ENCODE results near the gene FRK.

FRK gene

DNA sequence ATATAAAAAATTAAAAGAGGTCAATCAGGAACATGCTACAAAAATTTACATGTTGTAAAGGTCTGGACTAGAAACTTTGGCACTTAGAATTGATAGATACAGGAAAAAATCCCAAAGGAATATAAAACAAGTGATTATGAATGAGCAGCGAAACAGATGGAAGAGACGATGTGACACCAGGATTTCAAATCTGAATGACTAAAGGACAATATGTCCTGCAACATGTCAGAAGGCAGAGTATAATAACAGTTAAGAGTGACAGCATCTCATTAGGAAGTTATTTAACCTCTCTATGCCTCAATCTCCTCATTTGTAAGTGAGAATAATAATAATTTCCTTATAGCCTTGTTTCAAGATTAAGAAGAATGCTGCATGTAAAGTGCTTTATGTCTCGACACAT, 50.3 kb downstream of the FRK start:
- no peaks in the 10 kb centered on the region for H3K9me3 Mint-ChIP-seq
- ATAC-seq (no peak), DNase-seq (no peak)
- peaks cover 13% of the 10 kb centered on the region for H3K4me1 Mint-ChIP-seq
- H3K27me3 Mint-ChIP-seq = peaks cover 32% of the 10 kb centered on the region
- no peak overlapping the region for H3K4me3 Mint-ChIP-seq
- no peak overlapping the region for H3K27ac Mint-ChIP-seq

DNA sequence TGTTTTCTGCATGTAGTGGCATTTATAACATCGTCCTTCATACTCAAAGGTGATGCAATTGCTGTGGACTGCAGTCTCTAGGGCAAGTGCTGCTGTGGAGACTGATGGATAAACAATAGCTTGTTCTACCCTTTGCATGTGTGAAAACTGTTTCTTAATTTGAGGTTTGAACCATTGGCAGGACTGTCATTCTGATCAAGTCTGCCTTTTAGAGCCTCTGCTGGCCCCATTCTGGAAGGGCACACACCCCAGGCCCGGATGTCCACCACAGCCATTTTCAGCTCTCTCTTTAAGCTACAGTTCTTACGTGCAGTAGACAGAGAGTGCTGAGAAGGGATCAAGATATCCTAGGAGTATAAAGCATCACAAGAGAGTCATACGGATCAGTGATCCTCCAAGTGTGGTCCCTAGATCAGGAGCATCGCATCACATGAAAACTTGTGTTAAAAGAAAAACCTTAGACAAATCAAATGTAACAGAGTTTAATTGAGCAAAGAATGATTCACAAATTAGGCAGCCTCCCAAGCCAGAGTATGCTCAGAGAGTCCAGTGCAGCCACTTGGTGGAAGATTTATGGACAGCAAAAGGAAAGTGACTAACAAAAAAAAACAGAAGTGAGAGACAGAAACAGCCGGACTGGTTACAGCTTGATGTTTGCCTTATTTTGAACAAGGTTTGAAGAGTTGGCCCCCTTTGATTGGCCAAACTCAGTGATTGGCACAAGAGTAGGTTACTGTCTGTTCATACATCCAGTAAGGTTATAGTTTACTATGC, 52.0 kb downstream of the FRK start:
- no peak for DNase-seq
- peaks cover 13% of the 10 kb centered on the region for H3K4me1 Mint-ChIP-seq
- no peak overlapping the region for H3K27ac Mint-ChIP-seq
- H3K4me3 Mint-ChIP-seq = no peak overlapping the region
- ATAC-seq = no peak
- H3K9me3 Mint-ChIP-seq = no peaks in the 10 kb centered on the region
- peaks cover 29% of the 10 kb centered on the region for H3K27me3 Mint-ChIP-seq

DNA sequence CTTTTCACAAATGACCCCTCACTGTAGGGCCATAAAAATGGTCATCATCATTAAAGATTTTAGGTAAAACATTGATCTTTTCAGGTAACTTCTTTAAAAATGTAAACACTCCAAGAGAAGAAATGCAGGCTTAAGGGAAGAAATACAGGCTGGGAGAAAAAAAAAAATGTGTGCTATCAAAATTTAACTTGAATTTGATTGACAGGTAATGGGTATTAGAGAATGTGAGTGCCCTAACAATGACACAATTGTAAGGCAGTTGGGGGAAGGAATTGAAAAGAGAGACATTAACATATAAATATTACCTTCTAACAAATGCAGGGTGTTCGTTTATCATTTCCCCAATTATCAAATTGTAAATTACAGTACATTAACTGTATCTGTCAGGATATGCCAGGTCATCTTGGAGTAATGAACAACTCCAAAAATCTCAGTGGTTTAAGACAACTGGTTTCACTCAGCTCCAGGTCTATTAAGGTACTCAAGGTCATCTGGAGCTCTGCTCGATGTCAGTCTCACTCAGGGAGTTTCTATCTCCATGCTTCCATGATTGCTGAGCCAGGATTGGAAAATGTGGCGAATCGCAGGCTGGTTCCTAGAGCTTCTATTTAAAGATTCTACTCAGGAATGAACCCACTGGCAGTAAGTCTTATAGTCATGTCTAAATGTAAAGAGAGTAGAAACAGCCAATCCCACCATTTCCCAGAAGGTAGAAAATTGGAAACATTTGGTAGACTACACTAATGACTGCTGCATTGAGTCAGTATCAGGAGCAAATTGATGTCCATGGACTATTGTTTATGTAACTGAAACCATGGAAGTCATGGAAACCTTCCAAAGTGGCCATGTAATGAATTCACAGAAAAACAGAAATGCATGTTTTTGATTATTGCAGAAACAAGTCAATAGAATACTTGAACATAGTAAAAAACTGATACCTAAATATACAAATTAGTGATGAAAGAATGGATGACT, 55.6 kb downstream of the FRK start:
- DNase-seq = no peak
- Mint-ChIP-seq H3K27me3 (peaks cover 14% of the 10 kb centered on the region), H3K4me3 (no peak overlapping the region), H3K27ac (no peak overlapping the region), H3K9me3 (no peaks in the 10 kb centered on the region), H3K4me1 (no peaks in the 10 kb centered on the region)
- no peak for ATAC-seq

DNA sequence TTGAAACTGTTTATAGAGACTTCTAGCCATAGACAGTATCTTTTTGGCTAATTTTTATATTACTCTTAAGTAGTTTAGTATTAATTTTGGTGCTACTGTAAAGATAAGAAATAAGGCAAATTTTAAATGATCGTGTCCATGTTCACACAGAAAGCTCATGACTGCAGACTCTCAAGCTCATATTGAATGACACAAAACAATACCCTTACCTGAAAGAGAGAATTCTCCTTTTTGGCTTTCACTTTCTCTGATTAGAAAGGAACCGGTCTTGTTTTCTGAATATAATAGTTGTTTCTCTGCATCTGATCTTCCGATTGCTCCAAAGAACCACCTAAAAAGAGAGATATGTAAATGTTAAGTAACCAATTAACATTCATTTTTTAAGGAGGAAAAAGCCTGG, 57.0 kb downstream of the FRK start:
- no peak for ATAC-seq
- Mint-ChIP-seq H3K27ac (no peak overlapping the region), H3K4me3 (no peak overlapping the region), H3K4me1 (no peaks in the 10 kb centered on the region), H3K27me3 (peaks cover 14% of the 10 kb centered on the region), H3K9me3 (no peaks in the 10 kb centered on the region)
- DNase-seq = no peak

DNA sequence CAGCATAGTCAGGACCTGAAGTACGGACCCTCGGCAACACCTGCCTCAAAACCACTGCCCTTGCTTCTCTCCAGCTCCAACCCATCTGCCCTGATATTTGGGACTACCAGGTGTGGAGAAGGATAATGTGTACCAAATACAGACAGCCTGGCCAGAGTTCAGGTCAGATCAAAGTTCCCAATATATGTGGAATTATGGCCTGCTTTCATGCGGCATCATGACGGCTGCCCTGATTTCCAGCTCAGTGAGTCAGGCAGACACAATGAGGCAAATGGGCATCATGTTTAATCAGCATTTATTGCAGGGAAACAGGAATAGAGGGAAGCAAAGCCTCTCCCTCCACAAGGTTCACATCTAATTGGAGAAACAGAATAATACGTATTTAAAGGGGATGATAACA, 57.9 kb downstream of the FRK start:
- H3K9me3 Mint-ChIP-seq = no peaks in the 10 kb centered on the region
- H3K27ac Mint-ChIP-seq = no peak overlapping the region
- peaks cover 21% of the 10 kb centered on the region for H3K27me3 Mint-ChIP-seq
- DNase-seq (no peak), ATAC-seq (no peak)
- H3K4me1 Mint-ChIP-seq = no peaks in the 10 kb centered on the region
- H3K4me3 Mint-ChIP-seq = no peak overlapping the region

DNA sequence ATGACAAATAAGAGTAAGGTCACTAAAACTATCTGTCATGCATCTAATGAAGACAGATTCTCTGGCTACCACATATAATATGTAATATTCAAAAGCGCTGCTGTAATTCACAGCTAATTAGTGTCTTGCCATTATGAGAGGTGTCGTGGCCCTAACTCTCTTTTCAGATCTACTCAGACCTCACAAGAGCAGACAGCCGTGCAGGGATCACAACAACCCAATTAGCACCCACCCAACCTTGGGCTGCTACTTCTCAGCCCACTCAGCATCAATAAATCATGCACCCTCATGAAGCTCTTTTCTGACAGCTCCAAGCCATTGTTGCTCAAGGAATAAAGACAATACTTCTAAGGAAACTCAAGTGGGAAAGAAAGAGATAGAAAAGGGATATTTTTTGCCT, 61.5 kb downstream of the FRK start:
- H3K4me3 Mint-ChIP-seq = no peak overlapping the region
- peaks cover 11% of the 10 kb centered on the region for H3K27me3 Mint-ChIP-seq
- DNase-seq = no peak
- no peaks in the 10 kb centered on the region for H3K4me1 Mint-ChIP-seq
- H3K9me3 Mint-ChIP-seq = no peaks in the 10 kb centered on the region
- ATAC-seq = no peak
- H3K27ac Mint-ChIP-seq = no peak overlapping the region

DNA sequence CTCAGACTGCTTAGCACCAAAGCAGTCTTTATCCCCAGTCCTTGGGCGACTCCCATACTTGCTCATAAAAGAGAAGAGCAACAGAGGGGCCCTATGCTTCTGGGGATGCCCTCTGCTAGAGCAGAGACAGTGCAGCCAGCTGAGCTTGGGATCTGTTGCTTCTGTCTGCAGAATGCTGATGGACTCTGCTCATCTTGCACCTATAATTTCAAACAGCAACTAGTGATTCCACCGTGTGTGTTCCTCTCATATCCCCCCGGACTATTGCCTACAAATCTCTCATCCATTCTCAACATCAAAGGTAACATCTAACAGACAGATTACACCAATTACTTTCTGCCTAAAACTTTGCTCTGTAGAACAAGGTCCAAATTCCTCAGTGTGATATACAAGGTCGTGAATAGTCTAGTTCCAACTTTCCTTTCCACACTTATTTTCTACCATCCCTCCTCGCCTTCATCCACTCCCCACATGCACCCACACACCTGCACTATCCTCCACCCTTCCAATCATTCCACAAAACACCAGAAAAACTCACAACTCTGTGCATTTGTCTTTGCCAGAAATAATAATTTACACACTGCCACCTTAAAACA, 62.6 kb downstream of the FRK start:
- Mint-ChIP-seq H3K4me1 (no peaks in the 10 kb centered on the region), H3K27ac (no peak overlapping the region), H3K9me3 (no peaks in the 10 kb centered on the region), H3K4me3 (no peak overlapping the region), H3K27me3 (peaks cover 7% of the 10 kb centered on the region)
- DNase-seq (no peak), ATAC-seq (no peak)

DNA sequence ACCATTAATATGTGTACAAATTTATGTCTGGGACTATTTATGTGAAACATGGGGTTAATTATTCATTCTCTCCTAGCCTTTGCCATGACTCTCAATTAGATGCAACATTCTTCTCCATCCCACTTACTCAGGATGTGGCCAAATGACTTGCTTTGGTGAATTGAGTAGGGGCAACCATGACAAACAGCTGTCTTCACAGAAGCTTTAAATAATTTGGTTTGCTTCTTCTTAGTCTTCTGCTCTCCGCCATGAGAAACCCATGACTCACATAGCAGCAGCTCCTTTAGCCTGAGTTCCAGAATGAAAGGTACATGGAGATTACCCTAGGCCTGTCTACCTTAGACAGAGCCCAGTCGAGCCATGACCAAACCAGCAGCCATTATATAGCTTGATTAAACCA, 74.7 kb downstream of the FRK start:
- Mint-ChIP-seq H3K4me1 (no peaks in the 10 kb centered on the region), H3K9me3 (peaks cover 0 to 5% of the 10 kb centered on the region in 2 donors)

DNA sequence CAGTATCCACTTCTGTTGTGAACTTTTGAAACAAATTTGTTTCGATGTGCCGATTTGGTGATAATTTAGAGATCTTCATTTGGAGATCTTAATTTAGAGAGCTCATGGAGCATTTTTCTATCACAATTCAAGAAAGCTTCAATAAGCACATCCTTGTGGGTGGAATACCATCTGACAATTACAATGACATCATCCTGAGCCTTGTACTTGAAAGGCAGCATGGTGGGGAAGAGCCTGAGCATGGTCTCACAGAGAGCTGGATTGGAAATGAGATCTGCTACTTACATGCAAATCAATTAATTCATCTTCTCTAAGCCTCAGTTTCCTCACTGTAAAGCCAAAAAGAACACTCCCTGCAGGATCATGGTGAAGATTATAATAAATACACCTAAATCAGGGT, 75.9 kb downstream of the FRK start:
- ATAC-seq = no peak
- Mint-ChIP-seq H3K4me1 (no peaks in the 10 kb centered on the region), H3K9me3 (no peaks in the 10 kb centered on the region), H3K27ac (no peak overlapping the region), H3K27me3 (peaks cover 7% of the 10 kb centered on the region), H3K4me3 (no peak overlapping the region)
- no peak for DNase-seq

More for the DNA sequence above, 74.7 kb downstream of the FRK start:
- ATAC-seq (no peak), DNase-seq (no peak)
- Mint-ChIP-seq H3K27me3 (peaks cover 7% of the 10 kb centered on the region), H3K4me3 (no peak overlapping the region), H3K27ac (no peak overlapping the region)

DNA sequence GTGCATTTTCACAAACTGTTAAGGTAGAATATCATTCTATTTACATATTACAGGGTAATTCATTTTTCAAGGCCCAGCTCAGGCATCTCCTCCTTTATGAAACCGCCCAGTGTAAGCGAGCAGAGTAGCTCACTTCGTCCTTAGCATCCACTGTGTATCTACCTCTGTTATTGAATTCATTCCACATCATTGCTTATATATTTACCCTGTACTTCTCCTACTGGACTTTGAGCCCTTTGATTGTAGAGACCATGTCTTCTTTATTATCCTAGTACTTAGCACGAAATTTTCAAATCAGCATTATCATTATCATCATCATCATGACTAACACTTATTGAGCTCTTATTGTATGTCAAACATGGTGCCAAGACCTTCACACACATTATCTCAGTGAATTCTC, 76.7 kb downstream of the FRK start:
- no peaks in the 10 kb centered on the region for H3K4me1 Mint-ChIP-seq
- H3K27me3 Mint-ChIP-seq = peaks cover 7% of the 10 kb centered on the region
- no peak overlapping the region for H3K27ac Mint-ChIP-seq
- DNase-seq (no peak), ATAC-seq (no peak)
- no peak overlapping the region for H3K4me3 Mint-ChIP-seq
- no peaks in the 10 kb centered on the region for H3K9me3 Mint-ChIP-seq

DNA sequence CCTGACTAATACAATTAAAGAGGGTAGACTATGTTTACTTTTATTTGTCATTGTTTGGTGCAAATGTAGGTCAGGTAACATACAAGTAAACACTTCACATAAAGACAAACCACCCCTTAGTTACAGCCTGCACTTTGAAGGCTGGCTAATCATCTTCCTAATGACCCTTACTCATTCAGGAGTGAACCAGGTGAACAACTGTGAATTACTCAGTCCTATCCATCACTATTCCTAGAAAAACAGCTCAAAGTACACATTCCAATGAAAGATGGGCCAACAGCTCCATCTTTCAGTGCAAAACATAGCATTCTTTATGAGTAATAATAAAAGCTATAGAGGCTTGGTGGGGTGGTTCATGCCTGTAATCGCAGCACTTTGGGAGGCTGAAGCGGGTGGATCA, 78.2 kb downstream of the FRK start:
- Mint-ChIP-seq H3K27me3 (peaks cover 7% of the 10 kb centered on the region), H3K9me3 (no peaks in the 10 kb centered on the region), H3K4me1 (no peaks in the 10 kb centered on the region), H3K4me3 (no peak overlapping the region), H3K27ac (no peak overlapping the region)
- DNase-seq (no peak), ATAC-seq (no peak)

DNA sequence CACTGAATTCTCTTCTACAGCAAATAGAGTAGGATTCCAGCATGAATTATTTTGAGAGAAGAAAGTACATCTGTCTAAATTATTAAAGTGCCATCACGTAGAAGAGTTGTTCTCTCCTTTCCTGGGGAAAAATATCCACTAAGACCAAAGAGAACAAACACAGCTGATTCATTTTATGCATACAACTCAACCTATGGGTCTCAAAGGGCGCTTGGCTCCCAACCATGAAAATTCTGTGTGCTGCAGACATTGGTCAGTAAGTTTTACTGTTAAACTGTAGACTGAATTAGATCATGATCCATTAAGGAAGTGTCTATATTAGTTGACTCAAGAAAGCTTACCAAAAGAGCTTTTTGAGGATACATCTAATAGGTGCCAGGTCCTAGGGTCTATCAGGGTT, 83.5 kb downstream of the FRK start:
- no peak overlapping the region for H3K4me3 Mint-ChIP-seq

DNA sequence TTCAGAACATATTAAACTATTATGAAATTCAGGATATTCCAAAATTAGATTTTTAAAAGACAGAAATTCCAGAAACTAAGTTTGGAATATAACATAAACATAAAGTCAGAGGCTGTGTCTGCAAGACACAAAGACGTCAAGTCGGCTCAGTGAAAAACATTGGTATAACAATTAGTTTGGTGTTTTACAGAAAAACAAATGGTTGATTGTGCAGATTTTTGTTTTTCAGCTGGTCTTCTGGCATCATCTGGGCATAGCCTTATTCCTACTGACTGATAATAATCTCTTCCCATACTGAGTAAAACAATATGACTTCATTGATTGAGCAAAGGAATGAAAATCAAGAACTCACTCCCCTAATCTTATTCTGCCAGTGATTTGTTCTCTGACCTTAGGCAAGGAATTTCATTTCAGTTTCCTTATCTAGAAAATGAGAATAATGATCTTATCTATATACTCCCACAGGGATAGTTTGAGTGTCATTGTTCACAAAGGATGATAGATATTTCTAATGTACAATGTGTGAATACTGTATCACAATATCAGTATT, 84.3 kb downstream of the FRK start:
- peaks cover 11% of the 10 kb centered on the region for H3K27me3 Mint-ChIP-seq
- ATAC-seq = no peak
- H3K9me3 Mint-ChIP-seq = no peaks in the 10 kb centered on the region
- no peak for DNase-seq
- H3K4me3 Mint-ChIP-seq = no peak overlapping the region
- H3K4me1 Mint-ChIP-seq = no peaks in the 10 kb centered on the region
- H3K27ac Mint-ChIP-seq = no peak overlapping the region

More for the DNA sequence above, 83.5 kb downstream of the FRK start:
- peaks cover 7% of the 10 kb centered on the region for H3K27me3 Mint-ChIP-seq
- no peak overlapping the region for H3K27ac Mint-ChIP-seq
- no peaks in the 10 kb centered on the region for H3K9me3 Mint-ChIP-seq
- DNase-seq (no peak), ATAC-seq (no peak)
- no peaks in the 10 kb centered on the region for H3K4me1 Mint-ChIP-seq

DNA sequence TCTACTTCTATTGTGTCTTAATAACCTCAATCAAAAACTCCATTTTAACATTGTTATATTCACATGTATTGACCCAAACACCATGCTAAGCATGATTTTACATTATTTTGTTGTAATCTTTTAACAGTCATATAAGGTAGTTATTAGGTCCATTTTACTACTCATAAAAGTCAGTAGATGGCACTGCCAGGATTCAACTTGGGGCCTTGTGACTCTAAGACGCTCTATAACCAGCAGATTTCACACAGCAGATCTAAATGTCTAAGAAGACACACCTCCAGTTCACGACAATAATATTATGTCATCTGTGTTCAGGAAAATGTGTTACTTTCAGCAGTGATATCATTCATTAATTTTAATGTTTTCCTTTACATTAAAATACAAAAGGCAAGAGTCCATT, 88.0 kb downstream of the FRK start:
- Mint-ChIP-seq H3K9me3 (no peaks in the 10 kb centered on the region), H3K4me1 (no peaks in the 10 kb centered on the region), H3K27me3 (peaks cover 13% of the 10 kb centered on the region), H3K4me3 (no peak overlapping the region), H3K27ac (no peak overlapping the region)
- DNase-seq (no peak), ATAC-seq (no peak)

DNA sequence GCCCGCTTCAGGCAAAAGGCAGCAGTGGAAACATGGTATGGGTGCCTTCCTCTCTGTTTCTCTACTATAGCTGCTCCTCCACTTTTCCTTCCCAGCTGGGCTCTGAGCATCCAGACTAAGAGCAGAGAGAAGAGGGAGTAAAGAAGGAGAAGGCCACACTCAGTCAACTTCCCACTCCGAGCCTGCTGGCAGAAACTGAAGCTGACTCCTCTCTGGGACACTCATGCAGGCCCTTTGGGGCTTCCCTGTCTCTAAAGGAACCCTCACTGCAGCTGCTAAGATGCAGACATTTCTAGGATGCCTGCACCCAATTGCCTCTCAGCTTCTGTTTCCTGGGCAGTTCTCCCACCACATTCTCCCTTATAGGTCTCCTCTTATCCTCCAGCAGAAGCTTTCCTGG, 88.9 kb downstream of the FRK start:
- Mint-ChIP-seq H3K4me3 (no peak overlapping the region), H3K4me1 (no peaks in the 10 kb centered on the region), H3K9me3 (no peaks in the 10 kb centered on the region), H3K27me3 (peaks cover 13% of the 10 kb centered on the region), H3K27ac (no peak overlapping the region)
- DNase-seq (no peak), ATAC-seq (no peak)

DNA sequence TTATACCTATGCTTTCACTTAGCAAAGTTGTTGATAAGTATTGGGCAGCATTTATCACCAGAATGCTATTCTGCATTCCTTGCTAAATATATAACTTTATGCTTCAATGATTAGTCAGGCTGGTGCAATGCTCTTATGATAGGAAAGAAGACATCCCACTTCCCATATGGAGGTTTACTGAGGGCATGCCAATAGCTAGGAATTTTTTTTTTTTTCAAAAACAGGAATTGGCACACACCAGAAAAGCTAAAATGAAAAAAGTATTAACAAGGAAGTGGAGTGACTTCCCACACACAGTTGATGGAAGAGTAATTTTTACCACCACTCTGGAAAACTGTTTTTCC, 90.8 kb downstream of the FRK start:
- DNase-seq (no peak), ATAC-seq (no peak)
- Mint-ChIP-seq H3K27ac (no peak overlapping the region), H3K4me3 (no peak overlapping the region), H3K9me3 (no peaks in the 10 kb centered on the region), H3K27me3 (peaks cover 13% of the 10 kb centered on the region), H3K4me1 (no peaks in the 10 kb centered on the region)
